GM13976 (cell line): ENCODE data around the gene HS6ST1.

Experiments
- DNase-seq: peaks from one replicate; pipeline ENCODE4 v3.0.0; 2012; ENCODE audit warnings: low spot score
- in situ Hi-C: fragments of 300-500 bp; cut with MboI; formaldehyde crosslinking; loops from one replicate; pipeline ENCODE4 v1.12.0; 2022; ENCODE audit warnings: low sequenced_read_pairs, mixed read lengths, inconsistent platforms; ENCODE audit not compliant: unreplicated experiment
- TF ChIP-seq, protein P1 (sequence below): IDR thresholded peaks from 2 replicates; pipeline ENCODE4 v1.5.1; 2012; ENCODE audit warnings: borderline replicate concordance, mild to moderate bottlenecking; ENCODE audit not compliant: insufficient read depth; ENCODE audit errors: extremely low read depth, missing control alignments, control extremely low read depth

Gene HS6ST1

DNA sequence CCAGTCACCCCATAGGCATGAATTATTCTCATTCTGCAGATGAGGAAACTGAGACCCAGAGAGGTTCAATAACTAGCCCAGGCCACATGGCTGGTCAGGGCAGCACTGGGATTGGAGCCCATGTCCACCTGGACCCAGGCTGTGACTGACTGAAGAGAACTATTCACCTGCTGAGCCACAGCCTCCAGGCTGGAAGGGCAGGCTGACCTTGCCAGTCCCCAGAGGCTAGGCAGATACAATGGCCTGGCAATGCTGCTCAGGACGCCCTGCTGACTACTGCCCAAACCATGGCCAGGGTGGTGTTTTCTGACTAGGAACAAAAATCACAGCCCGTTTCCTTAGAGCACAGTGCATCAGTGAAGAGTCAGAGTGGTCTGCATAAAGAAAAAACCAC, 36.8 kb downstream of the HS6ST1 start:
- TF ChIP-seq, protein P1, sequence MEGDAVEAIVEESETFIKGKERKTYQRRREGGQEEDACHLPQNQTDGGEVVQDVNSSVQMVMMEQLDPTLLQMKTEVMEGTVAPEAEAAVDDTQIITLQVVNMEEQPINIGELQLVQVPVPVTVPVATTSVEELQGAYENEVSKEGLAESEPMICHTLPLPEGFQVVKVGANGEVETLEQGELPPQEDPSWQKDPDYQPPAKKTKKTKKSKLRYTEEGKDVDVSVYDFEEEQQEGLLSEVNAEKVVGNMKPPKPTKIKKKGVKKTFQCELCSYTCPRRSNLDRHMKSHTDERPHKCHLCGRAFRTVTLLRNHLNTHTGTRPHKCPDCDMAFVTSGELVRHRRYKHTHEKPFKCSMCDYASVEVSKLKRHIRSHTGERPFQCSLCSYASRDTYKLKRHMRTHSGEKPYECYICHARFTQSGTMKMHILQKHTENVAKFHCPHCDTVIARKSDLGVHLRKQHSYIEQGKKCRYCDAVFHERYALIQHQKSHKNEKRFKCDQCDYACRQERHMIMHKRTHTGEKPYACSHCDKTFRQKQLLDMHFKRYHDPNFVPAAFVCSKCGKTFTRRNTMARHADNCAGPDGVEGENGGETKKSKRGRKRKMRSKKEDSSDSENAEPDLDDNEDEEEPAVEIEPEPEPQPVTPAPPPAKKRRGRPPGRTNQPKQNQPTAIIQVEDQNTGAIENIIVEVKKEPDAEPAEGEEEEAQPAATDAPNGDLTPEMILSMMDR: no peak
- in situ Hi-C loops: no loop called here
- DNase-seq: no peak

DNA sequence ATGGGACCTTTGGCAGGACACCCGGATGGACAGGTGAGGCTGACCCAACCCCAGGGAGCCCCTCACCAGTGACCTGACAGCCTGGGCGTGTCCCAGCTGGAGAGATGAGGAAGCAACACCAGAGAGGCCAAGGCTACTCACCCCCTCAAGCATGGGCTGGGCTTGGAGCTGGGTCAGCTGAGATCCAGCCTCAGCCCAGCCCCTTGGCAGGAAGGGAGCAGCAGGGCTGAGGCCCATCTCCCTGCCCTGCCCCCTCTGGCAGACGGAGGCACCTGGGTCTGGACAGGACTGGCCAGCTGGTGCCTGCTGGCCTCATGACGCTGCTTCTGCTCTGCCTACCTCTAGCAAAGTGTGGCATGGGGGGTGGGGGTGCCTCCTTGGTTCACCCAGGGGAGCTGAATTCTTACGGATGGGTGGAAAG, 37.8 kb downstream of the HS6ST1 start:
- in situ Hi-C loops: no loop called here
- DNase-seq: no peak
- TF ChIP-seq, protein P1: no peak

DNA sequence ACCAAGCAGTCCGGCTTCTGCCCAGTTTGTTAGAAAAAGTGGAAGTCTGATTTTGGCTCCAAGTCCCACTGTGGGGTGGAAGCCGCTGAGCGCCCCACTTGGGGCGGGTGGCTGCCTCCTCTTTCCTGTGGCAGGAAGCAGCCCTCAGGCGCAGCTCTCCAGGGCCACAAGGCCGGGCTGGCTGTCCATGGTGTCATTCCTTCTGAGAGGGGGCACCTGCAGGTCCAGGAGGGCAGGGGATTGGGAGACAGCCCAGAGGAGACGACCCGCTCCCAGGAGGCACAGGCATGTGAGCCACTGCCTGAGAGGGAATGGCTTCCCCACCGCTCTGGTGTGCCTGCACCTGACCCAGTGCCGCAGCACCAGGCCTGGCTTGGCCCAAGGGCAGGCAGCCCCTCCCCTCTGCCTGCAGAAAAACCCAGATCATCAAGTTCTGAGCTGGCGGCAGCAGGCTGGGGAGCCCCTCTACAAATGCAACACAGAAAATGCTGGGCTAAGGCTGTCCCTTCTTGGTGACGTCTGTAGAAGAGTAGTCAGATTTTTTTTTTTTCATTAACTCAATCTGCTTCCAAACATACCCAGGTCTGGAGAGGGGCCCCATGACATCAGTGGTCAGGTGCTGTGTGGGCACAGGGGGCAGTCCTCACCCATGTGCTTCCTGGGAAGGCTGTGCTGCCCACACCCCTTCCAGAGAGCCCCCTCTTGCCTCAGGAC, 38.4 kb downstream of the HS6ST1 start:
- TF ChIP-seq, protein P1: no peak
- no peak for DNase-seq
- in situ Hi-C loops: no loop called here

DNA sequence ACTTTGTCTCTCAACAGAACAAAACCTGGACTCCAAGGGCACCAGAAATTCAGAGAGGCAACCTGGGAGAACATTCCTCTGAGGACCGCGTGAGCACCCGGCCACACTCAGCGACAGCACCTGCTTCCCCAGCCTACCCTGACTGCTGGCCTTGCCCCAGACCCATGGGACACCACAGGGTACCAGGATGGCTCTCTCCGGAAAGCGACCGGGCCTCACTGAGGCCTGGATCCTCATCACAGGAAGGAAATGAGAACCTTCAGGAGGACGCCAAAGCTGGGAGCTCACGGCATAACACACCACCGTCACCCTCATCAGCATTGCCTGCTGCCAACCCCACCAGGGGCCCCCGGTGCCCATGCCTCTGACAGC, 38.9 kb downstream of the HS6ST1 start:
- no peak for DNase-seq
- in situ Hi-C loops: no loop called here
- TF ChIP-seq, protein P1: no peak

DNA sequence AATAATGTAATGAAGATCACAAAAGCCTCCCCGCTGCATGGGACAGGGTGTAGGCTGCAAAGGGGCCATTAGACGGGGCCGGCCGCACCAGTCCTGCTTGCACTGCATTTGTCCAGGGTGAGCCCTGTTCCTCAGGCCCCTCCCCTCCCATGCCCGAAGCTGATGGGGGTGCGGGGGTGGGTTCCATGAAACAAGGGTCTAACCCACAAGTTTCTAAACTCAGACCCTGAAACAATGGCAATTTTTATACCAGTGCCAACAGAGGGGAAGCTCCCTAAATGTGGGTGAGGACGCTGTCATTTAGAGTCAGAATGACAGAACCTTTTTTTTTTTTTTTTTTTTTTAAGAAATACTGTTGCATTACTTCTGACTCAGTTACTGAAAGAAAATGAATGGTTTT, 39.7 kb downstream of the HS6ST1 start:
- no peak for DNase-seq
- TF ChIP-seq, protein P1: no peak
- in situ Hi-C loops: no loop called here

DNA sequence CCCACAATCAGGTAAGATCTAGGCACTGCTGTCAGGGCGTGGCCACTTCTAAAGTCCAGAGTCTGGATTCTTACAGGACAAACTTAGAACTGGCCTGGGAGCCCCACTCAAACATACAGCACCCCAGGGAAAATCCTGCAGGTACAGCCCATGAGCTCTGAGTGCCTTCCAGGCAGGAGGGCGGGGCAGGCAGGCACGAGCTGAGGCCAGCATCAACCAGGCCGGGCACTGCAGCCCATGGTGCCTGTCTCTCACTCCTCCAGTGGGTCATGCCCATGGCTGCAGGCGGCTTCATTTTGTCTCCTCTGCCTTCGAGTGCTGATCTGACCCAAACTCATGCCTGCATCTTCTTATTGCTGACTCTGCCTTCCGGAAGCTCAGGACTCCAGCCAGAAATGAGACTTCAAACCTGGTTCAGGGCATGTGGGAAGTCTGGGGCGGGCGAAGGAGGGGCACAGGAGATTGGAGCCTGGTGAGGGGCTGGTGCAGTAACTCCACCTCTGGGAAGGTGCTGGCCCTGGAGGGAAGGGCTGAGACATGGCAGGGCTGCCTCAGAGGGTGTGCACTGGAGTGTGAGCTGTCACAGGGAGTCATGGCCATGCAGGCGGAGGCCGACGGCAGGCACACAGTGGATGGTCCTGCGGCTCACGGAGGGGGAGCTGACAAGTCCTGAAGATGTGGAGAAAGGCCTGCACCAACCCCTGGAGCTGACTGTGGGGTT, 40.5 kb downstream of the HS6ST1 start:
- DNase-seq: no peak
- TF ChIP-seq, protein P1: no peak
- in situ Hi-C loops: no loop called here
